ENCODE measurements around the gene DOP1B. TPM values are rescaled to one million over a fixed set of nuclear protein-coding genes. Genes with fewer than 3 reads are reported as not detected.

The DOP1B gene
- total and polyA plus RNA-seq, 11 donors, result 5.1 to 26.5 (median 14.7) TPM

Other genes starting within 250 kb of the DOP1B start
- 10 to 100 TPM in 6 of 9 donors, 1 to 10 TPM in 3; 4.5 to 12.7 (median 10.7) TPM for gene SETD4, start 96.3 kb upstream of the DOP1B start, total RNA-seq
- gene SETD4, start 96.3 kb upstream of the DOP1B start, polyA plus RNA-seq, result 1 to 10 TPM; 7.7 to 9.1 TPM
- gene CBR1, start 86.8 kb upstream of the DOP1B start, total RNA-seq, result 10 to 100 TPM; 11.0 to 68.7 (median 21.6) TPM
- 10 to 100 TPM; 23.7 to 69.2 TPM for gene CBR1, start 86.8 kb upstream of the DOP1B start, polyA plus RNA-seq
- 1 to 10 TPM; 1.4 to 5.5 (median 2.9) TPM for gene CBR3, start 21.7 kb upstream of the DOP1B start, total RNA-seq
- gene CBR3, start 21.7 kb upstream of the DOP1B start, polyA plus RNA-seq, result 1 to 10 TPM; 2.7 to 4.2 TPM
- gene MORC3, start 163.4 kb downstream of the DOP1B start, total RNA-seq, result 10 to 100 TPM; 15.0 to 21.3 (median 18.8) TPM
- gene MORC3, start 163.4 kb downstream of the DOP1B start, polyA plus RNA-seq, result 10 to 100 TPM in 1 of 2 donors, 1 to 10 TPM in 1; 9.0 to 11.1 TPM
- 1 to 10 TPM in 2 of 9 donors, under 1 TPM in 7; 0.12 to 1.9 (median 0.56) TPM for gene CHAF1B, start 228.6 kb downstream of the DOP1B start, total RNA-seq
- under 1 TPM; 0.23 to 0.54 TPM for gene CHAF1B, start 228.6 kb downstream of the DOP1B start, polyA plus RNA-seq

All from heart left ventricle (tissue), 11 donors.